HG03103 (cell line): ENCODE measurements around the gene GNPTG.

Experiments used
- ATAC-seq: cut with Tn5 transposase; IDR thresholded peaks from one replicate; pipeline ENCODE4 v1.9.1; 2021; ENCODE audit warnings: low read depth; ENCODE audit not compliant: unreplicated experiment

GNPTG gene

GRCh38 chr16:1367486-1368174 lies 15.9 kb downstream of the GNPTG start:
- no peak for ATAC-seq

- no peak for ATAC-seq
Observed at GRCh38 chr16:1371054-1371978, 19.6 kb downstream of the GNPTG start.

DNA sequence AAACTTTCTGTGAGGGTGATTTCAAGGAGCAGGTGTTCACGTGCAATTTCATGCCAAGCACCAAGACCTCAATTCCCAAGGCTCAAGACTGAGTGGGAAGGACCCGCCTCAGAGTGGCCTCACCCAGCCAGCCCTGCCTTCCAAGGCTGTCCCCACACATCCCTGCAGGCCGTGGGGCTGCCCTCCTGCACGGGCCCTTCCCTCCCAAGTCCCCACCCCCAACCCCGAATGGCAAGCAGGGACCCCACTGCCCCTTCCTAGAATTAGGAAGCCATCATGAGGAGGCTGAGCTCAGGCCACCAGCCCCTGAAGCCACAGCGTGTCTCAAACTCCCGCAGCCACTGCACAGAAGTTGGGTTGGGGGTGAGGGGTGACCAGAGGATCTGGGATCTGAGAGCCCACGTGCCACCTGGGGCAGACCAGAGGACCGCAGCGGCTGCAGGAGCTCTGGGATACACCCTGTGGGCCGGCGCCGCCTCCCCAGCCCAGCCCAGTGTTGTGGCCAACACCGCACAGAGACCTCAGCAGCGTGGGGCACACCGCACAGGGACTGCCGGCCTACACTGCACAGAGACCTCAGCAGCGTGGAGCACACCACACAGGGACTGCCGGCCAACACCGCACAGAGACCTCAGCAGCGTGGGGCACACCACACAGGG lies 20.7 kb downstream of the GNPTG start:
- ATAC-seq = no peak

GRCh38 chr16:1374418-1375297 lies 22.9 kb downstream of the GNPTG start:
- no peak for ATAC-seq

GRCh38 chr16:1375298-1375640 lies 23.5 kb downstream of the GNPTG start:
- ATAC-seq = no peak

- ATAC-seq = no peak
Observed at GRCh38 chr16:1375741-1376410, 24.1 kb downstream of the GNPTG start.

DNA sequence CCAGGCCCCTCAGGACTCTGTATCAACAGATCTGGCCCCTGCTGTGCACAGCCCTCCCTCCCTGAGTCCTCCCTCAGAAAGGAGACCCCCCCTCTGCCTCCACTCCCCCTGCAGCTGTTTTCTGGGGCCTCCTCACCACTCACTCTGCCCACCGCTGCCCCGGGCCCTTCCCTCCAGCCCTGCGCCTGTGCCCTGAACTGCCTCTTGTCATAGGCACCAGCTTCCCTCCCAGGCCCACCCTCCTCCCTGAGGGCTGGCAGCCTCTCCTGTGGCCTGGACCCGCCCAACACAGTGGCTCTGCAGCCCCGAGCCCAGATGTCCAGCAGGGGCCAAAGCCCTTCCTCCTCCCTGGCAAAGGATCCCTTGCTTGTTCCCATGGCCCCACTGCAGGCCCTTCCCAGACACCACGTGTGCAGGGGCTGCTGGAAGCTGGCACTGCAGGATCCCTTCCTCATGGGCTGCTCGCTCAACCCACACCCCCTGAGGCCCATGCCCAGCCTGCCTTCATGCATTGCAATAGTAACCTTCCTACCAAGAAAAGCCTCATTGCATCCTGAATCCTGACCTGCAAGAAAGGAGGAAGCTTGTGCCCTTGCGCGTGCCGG lies 25.8 kb downstream of the GNPTG start:
- no peak for ATAC-seq

DNA sequence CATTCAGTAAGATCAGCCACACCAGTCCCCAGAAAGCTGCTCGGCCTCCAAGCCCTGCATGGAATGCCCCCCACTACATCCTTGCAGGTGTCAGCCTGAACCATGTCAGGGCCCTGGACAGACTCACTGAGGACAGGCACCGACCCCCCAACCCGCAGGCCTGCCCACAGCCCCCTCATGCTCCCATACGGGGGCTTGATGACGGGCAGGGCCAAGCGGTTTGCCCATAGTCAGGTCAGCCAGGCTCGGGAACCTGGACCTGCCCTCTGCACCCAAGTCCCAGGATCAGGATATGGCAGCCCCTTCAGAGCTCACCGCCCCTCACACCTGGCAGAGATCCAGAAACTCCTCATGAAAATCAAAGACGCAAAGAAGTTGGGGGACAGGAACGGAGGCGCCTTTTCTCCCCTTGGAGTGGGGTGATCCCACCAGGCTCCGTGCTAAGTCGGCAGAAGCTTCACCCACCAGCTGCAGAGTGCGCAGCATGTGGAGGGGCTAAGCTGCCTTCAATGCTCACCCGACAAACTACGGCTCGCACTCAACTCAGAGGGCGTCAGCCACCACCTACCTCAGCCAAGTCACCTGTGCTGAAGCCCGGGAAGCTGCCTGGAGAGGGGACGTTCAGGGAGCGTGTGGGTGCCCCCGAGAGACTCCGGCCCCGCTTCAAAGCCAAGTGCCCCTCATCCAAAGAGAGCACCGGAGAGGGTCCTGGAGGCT lies 26.5 kb downstream of the GNPTG start:
- no peak for ATAC-seq

GRCh38 chr16:1378804-1379303 lies 27.1 kb downstream of the GNPTG start:
- ATAC-seq = no peak

GRCh38 chr16:1379304-1380076 lies 27.8 kb downstream of the GNPTG start:
- no peak for ATAC-seq

DNA sequence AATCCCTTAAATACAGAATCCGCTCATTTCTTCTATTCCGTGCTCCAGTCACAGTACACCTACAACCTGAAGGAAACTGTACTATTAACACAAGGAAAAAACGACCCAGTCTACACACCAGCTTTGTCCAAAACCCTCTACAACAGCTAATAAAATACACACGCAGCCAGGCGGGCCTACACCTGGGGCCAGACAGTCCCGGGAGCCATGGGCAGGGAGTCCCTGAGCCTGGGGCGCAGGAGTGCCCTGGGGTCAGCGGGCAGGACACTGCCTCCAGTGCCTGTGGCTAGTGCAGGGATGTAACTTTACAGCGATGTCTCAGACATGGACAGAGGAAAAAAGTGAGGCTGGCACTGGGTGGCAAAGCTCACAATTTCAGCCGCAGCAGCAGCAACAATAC lies 28.5 kb downstream of the GNPTG start:
- ATAC-seq = no peak

DNA sequence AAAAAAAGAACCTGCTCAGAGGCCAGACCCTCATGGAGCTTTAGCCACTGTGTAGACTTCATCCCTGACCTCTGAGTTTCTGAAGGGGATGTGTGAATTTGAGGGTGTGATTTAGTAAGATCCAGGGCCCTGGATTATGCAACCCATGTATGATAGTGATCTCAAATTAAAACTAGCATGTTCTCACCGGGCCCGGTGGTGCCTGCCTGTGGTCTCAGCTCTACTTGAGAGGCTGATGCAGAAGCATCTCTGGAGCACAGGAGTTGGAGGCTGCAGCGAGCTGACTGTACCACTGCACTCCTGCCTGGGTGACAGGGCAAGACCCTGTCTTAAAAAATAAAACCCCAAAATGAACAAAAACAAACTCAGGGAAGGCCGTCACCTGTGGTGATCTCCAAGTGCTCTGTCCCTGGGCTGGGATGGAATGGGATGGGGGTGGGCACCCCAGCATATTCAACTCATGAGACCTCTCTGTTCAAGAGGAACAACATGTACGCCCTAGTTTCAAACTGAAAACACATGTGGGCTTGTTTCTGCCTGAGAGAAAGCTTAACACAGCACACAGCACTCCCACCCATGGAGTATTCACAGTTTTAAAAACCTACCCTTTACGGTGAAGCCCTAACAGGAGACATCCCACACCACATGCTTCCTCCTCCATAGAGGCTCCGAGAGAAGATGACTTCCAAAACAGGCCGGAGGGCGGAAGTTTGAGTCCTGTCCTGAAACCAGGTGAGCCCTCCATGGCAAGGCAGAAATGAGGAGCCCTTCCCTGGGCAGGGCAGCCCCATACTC lies 30.1 kb downstream of the GNPTG start:
- no peak for ATAC-seq

DNA sequence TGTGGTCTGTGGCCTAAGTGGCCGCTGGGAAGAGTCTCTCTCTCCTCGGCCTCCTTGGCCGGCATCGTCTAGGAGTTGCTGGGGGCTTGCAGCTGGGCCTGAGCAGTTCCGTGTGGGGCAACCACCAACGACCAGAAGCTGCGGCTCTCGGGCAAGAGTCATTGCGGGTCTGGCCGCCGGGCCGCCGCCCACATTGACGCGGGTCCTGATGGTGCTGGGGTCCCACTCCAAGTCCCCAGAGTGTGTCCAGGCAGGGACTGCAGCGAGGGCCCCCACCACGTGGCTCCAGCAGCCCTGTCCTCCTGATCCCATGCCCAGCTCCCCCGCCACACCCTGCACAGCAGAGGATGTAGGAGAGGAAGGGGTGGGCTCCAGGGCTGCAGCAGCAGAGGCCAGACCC lies 31.8 kb downstream of the GNPTG start:
- no peak for ATAC-seq

DNA sequence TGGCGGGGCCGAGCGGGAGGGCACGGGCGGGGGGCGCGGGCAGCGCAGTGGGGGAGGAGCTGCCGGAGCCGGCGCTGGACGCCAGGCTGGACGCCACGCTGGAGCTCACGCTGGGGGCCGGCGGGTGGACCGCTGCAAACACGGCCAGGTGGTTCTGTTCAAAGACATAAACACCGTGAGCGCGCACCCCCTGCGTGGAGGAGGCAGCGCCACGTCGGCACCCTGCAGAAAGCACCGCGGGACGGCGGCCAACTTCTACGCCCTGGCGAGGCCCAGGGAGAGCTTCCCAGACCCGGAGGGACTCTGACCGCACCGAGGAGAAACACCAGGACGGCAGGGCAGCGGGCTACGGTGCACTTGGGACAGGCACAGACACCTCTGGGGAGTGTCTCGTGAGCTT lies 33.5 kb downstream of the GNPTG start:
- no peak for ATAC-seq

- no peak for ATAC-seq
Observed at GRCh38 chr16:1387331-1387730, 35.6 kb downstream of the GNPTG start.

- ATAC-seq = no peak
Observed at GRCh38 chr16:1389762-1390161, 38.0 kb downstream of the GNPTG start.

DNA sequence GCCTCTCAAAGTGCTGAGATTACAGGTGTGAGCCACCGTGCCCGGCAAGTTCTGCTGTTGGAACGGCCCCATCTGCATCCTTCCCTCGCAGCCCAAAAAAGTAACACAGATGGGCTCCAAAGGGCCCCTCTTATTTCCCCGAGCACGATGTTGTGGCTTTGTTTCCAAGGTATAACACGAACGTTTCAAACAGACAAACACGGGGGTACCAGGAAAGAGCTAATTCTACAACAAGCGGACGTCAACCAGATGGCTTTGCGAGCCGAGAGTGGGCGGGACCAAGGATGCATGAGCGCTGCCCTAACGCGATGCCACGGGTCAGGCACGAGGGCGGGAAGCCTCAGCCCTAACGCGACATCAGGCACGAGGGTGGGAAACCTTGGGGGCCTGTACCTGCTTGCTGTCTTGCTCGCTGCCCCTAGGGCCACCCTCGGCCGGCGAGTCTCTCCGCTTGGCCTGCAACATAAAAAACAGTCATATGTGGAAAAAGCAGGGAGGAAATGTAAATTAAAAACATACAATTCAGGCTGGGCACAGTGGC lies 38.6 kb downstream of the GNPTG start:
- ATAC-seq = no peak
